Measurements from ENCODE around the gene ADAMTSL5. TPM values are rescaled to one million over a fixed set of nuclear protein-coding genes. Genes with fewer than 3 reads are reported as not detected.

The ADAMTSL5 gene
- total RNA-seq, 4 donors from 2014 or later: 5.0 to 31.5 (median 25.2) TPM

DNA sequence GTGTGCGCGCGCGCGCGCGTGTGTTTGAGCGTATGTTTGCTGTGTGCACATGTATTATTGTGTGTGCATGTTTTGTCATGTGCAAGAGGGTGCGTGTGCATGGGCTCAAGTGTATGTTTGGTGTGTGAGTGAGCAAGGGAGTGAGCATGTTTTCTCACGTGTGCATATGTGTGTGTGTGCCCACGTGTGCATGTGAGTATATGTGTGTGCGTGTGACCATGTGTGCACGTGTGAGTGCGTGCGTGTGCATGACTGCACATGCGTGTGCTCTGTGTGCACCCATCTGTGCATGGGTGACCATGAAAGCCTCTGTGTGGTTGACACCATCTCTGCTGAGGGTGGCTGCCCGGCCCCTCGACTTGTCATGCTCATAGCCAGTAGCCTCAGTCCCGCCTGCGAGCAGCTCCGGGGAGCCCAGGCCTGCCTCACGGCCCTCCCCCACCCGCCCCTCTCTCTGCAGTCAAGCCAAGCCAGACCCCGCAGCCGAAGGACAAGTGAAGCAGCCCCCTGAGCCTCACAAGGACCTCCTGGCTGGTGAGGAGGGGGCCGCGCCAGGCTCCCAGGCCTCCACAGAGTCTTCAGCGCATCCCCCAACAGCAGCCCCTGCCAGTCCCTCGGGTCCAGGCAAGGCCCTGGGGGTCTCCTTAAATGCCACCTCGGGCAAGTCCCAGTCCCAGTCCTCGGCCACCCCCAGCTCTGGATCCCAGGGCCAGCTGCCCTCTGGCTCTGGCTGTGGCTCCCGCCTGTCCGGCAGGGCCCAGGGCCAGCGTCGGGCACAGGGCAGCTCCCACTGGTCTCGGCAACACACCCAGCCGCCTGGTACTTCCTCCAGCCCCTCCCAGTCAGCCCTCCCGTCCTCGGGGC, 15.9 kb downstream of the ADAMTSL5 start:
- Histone ChIP-seq H3K36me3 (no peaks in the 10 kb centered on the region), H3K4me3 (no peak overlapping the region), H3K9me3 (no peaks in the 10 kb centered on the region), H3K27me3 (no peaks in the 10 kb centered on the region), H3K27ac (no peak overlapping the region), H3K4me1 (peaks cover 0 to 19% (median 0%) of the 10 kb centered on the region in 4 donors)
- DNase-seq: no peak
- TF ChIP-seq, protein P1, sequence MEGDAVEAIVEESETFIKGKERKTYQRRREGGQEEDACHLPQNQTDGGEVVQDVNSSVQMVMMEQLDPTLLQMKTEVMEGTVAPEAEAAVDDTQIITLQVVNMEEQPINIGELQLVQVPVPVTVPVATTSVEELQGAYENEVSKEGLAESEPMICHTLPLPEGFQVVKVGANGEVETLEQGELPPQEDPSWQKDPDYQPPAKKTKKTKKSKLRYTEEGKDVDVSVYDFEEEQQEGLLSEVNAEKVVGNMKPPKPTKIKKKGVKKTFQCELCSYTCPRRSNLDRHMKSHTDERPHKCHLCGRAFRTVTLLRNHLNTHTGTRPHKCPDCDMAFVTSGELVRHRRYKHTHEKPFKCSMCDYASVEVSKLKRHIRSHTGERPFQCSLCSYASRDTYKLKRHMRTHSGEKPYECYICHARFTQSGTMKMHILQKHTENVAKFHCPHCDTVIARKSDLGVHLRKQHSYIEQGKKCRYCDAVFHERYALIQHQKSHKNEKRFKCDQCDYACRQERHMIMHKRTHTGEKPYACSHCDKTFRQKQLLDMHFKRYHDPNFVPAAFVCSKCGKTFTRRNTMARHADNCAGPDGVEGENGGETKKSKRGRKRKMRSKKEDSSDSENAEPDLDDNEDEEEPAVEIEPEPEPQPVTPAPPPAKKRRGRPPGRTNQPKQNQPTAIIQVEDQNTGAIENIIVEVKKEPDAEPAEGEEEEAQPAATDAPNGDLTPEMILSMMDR (IDR thresholded peaks at IDR 0.05): no peak
- no peak for TF ChIP-seq POLR2A (IDR thresholded peaks at IDR 0.05)

- H3K4me1 ChIP-seq: peaks cover 0 to 25% (median 4%) of the 10 kb centered on the region in 4 donors
Observed at GRCh38 chr19:1495799-1496713, 16.8 kb downstream of the ADAMTSL5 start.

DNA sequence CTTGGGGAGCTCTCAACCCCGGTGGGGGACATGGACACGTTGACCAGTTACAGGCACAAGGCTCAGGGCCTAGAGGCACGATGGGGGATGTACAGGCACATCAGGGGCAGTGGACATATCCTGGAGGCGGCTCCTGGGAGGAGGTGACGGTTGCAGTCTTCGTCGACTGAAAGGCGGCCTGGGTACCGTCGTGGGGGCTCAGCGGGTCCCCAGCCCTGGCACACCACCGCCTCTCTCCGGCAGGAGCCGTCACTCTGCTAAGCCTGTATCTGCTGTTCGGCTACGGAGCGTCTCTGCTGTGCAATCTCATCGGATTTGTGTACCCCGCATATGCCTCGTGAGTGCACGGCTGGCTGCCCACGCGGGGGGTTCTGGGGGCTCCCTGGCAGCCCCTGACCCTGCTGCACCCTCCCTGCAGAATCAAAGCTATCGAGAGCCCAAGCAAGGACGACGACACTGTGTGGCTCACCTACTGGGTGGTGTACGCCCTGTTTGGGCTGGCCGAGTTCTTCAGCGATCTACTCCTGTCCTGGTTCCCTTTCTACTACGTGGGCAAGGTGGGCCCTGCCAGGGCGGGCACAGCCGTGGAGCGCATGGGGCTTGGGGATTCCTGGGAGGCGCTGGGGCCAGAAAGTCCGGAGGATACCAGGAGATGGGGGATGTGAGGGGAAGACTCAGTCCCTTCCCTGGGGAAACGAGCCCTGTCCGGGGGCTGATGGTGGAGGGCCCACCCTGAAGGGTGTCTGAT, 17.6 kb downstream of the ADAMTSL5 start:
- Histone ChIP-seq H3K9me3 (no peaks in the 10 kb centered on the region), H3K27ac (no peak overlapping the region), H3K36me3 (no peaks in the 10 kb centered on the region), H3K4me3 (no peak overlapping the region), H3K27me3 (no peaks in the 10 kb centered on the region), H3K4me1 (peaks cover 0 to 25% (median 4%) of the 10 kb centered on the region in 4 donors)
- DNase-seq: no peak
- TF ChIP-seq, protein P1 (IDR thresholded peaks at IDR 0.05): no peak
- TF ChIP-seq POLR2A (IDR thresholded peaks at IDR 0.05): no peak

More at GRCh38 chr19:1495799-1496713, 16.8 kb downstream of the ADAMTSL5 start:
- H3K36me3 ChIP-seq: no peaks in the 10 kb centered on the region
- H3K4me3 ChIP-seq: no peak overlapping the region
- H3K27me3 ChIP-seq: no peaks in the 10 kb centered on the region
- TF ChIP-seq, protein P1 (IDR thresholded peaks at IDR 0.05): no peak
- TF ChIP-seq POLR2A (IDR thresholded peaks at IDR 0.05): no peak
- DNase-seq: no peak
- H3K27ac ChIP-seq: no peak overlapping the region
- no peaks in the 10 kb centered on the region for H3K9me3 ChIP-seq

GRCh38 chr19:1494115-1494815, 18.6 kb downstream of the ADAMTSL5 start:
- peak overlapping the region in 2 of 4 donors; percentile 86 to 90 for H3K27ac ChIP-seq
- no peaks in the 10 kb centered on the region for H3K9me3 ChIP-seq
- H3K36me3 ChIP-seq: no peaks in the 10 kb centered on the region
- peaks cover 0 to 33% (median 9%) of the 10 kb centered on the region in 4 donors for H3K4me1 ChIP-seq
- no peak for TF ChIP-seq POLR2A (IDR thresholded peaks at IDR 0.05)
- TF ChIP-seq, protein P1 (IDR thresholded peaks at IDR 0.05): no peak
- no peaks in the 10 kb centered on the region for H3K27me3 ChIP-seq
- no peak overlapping the region for H3K4me3 ChIP-seq
- DNase-seq: no peak
